K562 (cell line): Measurements from ENCODE around the gene BEST3. TPM values are rescaled to one million over a fixed set of nuclear protein-coding genes. Genes with fewer than 3 reads are reported as not detected.

Experiments used
- ATAC-seq: fragments of 200-7000 bp; cut with Tn5 transposase; 3 replicates; pipeline ENCODE4 v1.9.1; 2020; ENCODE audit warnings: moderate library complexity
- BruUV-seq: library from RNA; stranded (reverse); fragments of 400-500 nt; replicated peaks from 2 replicates; lab custom pipeline; 2021; lab: Mats Ljungman, UMichigan
- CTCF ChIA-PET: fragments of 300-600 bp; formaldehyde crosslinking; extraction: SDS; loops from one replicate; lab custom pipeline; 2021; ENCODE audit warnings: low intra/inter-chr PET ratio; lab: Yijun Ruan, JAX
- POLR2A ChIA-PET: fragments of 300-600, 350-650 bp; sonication (Branson Sonifier 250); formaldehyde crosslinking; extraction: SDS; loops from one replicate; lab custom pipeline; 2021; ENCODE audit warnings: antibody characterized with exemption, inconsistent platforms; lab: Yijun Ruan, JAX
- DNase-seq, 4 experiments: peaks; one replicate each; pipeline versions ENCODE4 v3.0.0 to v3.0.0-alpha.2; 2011 to 2018; ENCODE audit warnings: low spot score in 3 of 4, mixed read lengths in 3 of 4; ENCODE audit errors: extremely low read depth in 1 of 4
- FAIRE-seq: peaks from 2 replicates; lab custom pipeline; 2011; peaks lifted over from hg19 to GRCh38; lab: Jason Lieb, UNC
- H2AFZ ChIP-seq: 2 replicates; pipeline ENCODE4 v1.6.0; 2011; ENCODE audit warnings: low read depth, low read length, control low read depth, inconsistent platforms
- H3K27ac ChIP-seq: fragments of 200-600 bp; 3 replicates; pipeline ENCODE4 v1.8.0; 2011; ENCODE audit warnings: low read depth, mild to moderate bottlenecking, control low read depth, inconsistent platforms, low read length, moderate library complexity, mixed read lengths; ENCODE audit errors: extremely low read depth
- H3K27me3 ChIP-seq, 2 experiments: fragments of 300-600 bp in 1 of 2; 2 replicates in 1 of 2; 3 replicates in 1 of 2; pipeline versions ENCODE4 v1.6.0 to v1.8.0; 2011; ENCODE audit warnings: inconsistent platforms in 2 of 2, low read length in 2 of 2, mild to moderate bottlenecking in 1 of 2, mixed read lengths in 1 of 2, moderate library complexity in 1 of 2; ENCODE audit not compliant: control insufficient read depth in 2 of 2, insufficient read depth in 2 of 2
- H3K36me3 ChIP-seq: fragments of 300-600 bp; 3 replicates; pipeline ENCODE4 v1.8.0; 2011; ENCODE audit warnings: mild to moderate bottlenecking, low read length, inconsistent platforms; ENCODE audit not compliant: control insufficient read depth, insufficient read depth
- H3K4me1 ChIP-seq, 2 experiments: fragments of 200-600 bp in 1 of 2; replicated peaks in 1 of 2; 2 replicates in 1 of 2; 3 replicates in 1 of 2; pipeline versions ENCODE4 v1.5.1 to v1.8.0; 2011; ENCODE audit warnings: inconsistent platforms in 2 of 2, low read length in 2 of 2, mild to moderate bottlenecking in 1 of 2, mixed read lengths in 1 of 2, moderate library complexity in 1 of 2; ENCODE audit not compliant: control insufficient read depth in 2 of 2, insufficient read depth in 2 of 2
- H3K4me2 ChIP-seq: 2 replicates; pipeline ENCODE4 v1.6.1; 2011; ENCODE audit warnings: low read length, control low read depth, inconsistent platforms, mixed read lengths; ENCODE audit not compliant: insufficient read depth
- H3K4me3 ChIP-seq: fragments of 200-600 bp; sonication (generic), shearing (Covaris generic); 2 replicates; pipeline ENCODE4 v1.5.1; 2016; ENCODE audit warnings: control low read depth, inconsistent platforms
- H3K79me2 ChIP-seq: fragments of 200-600 bp; 3 replicates; pipeline ENCODE4 v1.8.0; 2011; ENCODE audit warnings: low read length, inconsistent platforms; ENCODE audit not compliant: control insufficient read depth, insufficient read depth
- H3K9ac ChIP-seq, 2 experiments: 2 replicates each; pipeline versions ENCODE4 v1.6.0 to v1.6.1; 2011; ENCODE audit warnings: low read depth in 2 of 2, low read length in 2 of 2, control low read depth in 1 of 2, inconsistent platforms in 1 of 2, mild to moderate bottlenecking in 1 of 2, mixed read lengths in 1 of 2; ENCODE audit not compliant: insufficient read depth in 1 of 2
- H3K9me1 ChIP-seq: one replicate; pipeline ENCODE4 v1.6.0; 2011; ENCODE audit warnings: inconsistent platforms, mild to moderate bottlenecking, low read length, moderate library complexity; ENCODE audit not compliant: control insufficient read depth, insufficient read depth
- H3K9me3 ChIP-seq: replicated peaks from 2 replicates; pipeline ENCODE4 v1.5.1; 2011; ENCODE audit warnings: low read depth, low read length, inconsistent platforms; ENCODE audit not compliant: control insufficient read depth, insufficient read depth
- H4K20me1 ChIP-seq: replicated peaks from 2 replicates; pipeline ENCODE4 v1.6.1; 2011; ENCODE audit warnings: low read length, inconsistent platforms, mixed read lengths; ENCODE audit not compliant: control insufficient read depth, insufficient read depth
- BRF2 ChIP-seq: IDR thresholded peaks from 3 replicates; pipeline ENCODE4 v1.6.1; 2011; ENCODE audit warnings: borderline replicate concordance, mild to moderate bottlenecking; ENCODE audit not compliant: insufficient read length, insufficient read depth
- EGR1 ChIP-seq: fragments of 450-650 bp; conservative IDR thresholded peaks from 2 replicates; pipeline ENCODE4 v1.6.1; 2017; ENCODE audit warnings: mild to moderate bottlenecking
- HIVEP1 ChIP-seq: fragments of 250-450 bp; sonication (Bioruptor Pico); IDR thresholded peaks from 2 replicates; pipeline ENCODE4 v1.4.0; 2020; ENCODE audit warnings: mild to moderate bottlenecking
- KLF16 ChIP-seq: IDR thresholded peaks from 2 replicates; pipeline ENCODE4 v1.6.1; 2016; ENCODE audit warnings: antibody characterized with exemption
- MEIS2 ChIP-seq: fragments of 450-650 bp; IDR thresholded peaks from 2 replicates; pipeline ENCODE4 v1.6.1; 2014; ENCODE audit warnings: mild to moderate bottlenecking; ENCODE audit not compliant: partially characterized antibody
- MTA3 ChIP-seq: fragments of 450-650 bp; formaldehyde crosslinking; IDR thresholded peaks from 2 replicates; pipeline ENCODE4 v1.6.1; 2017; ENCODE audit warnings: mild to moderate bottlenecking, borderline replicate concordance
- RBBP5 ChIP-seq: fragments of 200-600 bp; sonication (generic); IDR thresholded peaks from 2 replicates; pipeline ENCODE4 v1.6.1; 2012; ENCODE audit warnings: borderline replicate concordance, mild to moderate bottlenecking, low read length, control low read depth, inconsistent platforms; ENCODE audit not compliant: insufficient read depth, poor library complexity, severe bottlenecking
- TBP ChIP-seq: optimal IDR thresholded peaks from 2 replicates; pipeline ENCODE3; 2011; ENCODE audit warnings: low read depth, low read length, improper control_type of control experiment
- USF1 ChIP-seq: sonication (generic); formaldehyde crosslinking; IDR thresholded peaks from 2 replicates; pipeline ENCODE4 v1.9.0; 2022; ENCODE audit warnings: mild to moderate bottlenecking, missing genetic modification reagents
- WGBS: fragments of 100-300 bp; shearing (Covaris generic); methylation state at CpG from one replicate; pipeline ENCODE4 v1.1.6; 2016; ENCODE audit warnings: low coverage, mixed read lengths; ENCODE audit not compliant: insufficient coverage; ENCODE audit errors: missing lambda C conversion rate; 5-methylcytosine and 5-hydroxymethylcytosine counted together
- in situ Hi-C: fragments of 300-500 bp; cut with MboI; formaldehyde crosslinking; loops from 4 replicates; pipeline ENCODE4 v1.15.0; 2018; ENCODE audit warnings: inconsistent platforms, mixed read lengths
- intact Hi-C: fragments of 100-400 bp; cut with micrococcal nuclease; formaldehyde crosslinking; loops from 2 replicates; pipeline ENCODE4 v1.14.2; 2022
- polyA plus RNA-seq, 8 experiments: library from polyadenylated mRNA; depleted of rRNA in 4 of 8; stranded (reverse) in 5 of 8; unstranded in 3 of 8; fragments of >200 nt; fragmentation: Nextera tagmentation in 2 of 8; fragmentation: Illumina TruSeq in 1 of 8; extraction: Ambion mirVana in 2 of 8; extraction: Trizol in 1 of 8; gene quantifications; 2 replicates each; pipeline versions ENCODE4 v1.2.1 to v1.2.3, GENCODE V29; 2011 to 2014; ENCODE audit warnings: inconsistent platforms in 1 of 8, missing spikeins in 1 of 8
- total RNA-seq, 7 experiments: library from RNA; depleted of rRNA in 6 of 7; stranded (reverse); fragments of >200 nt in 6 of 7; fragmentation: Illumina TruSeq in 2 of 7; extraction: Trizol in 2 of 7; gene quantifications; 2 replicates each; pipeline versions ENCODE4 v1.2.1 to v1.2.3, GENCODE V29; 2011 to 2021; ENCODE audit warnings: low replicate concordance in 1 of 7

Gene BEST3
- total and polyA plus RNA-seq, 9 of the 15 experiments (the other 6 are each of a cell fraction or from before 2014, with no cell fraction given): 0.15 TPM; not detected in 8

- intact Hi-C loops (no loop called here), in situ Hi-C loops (no loop called here)
- H3K4me3 ChIP-seq: no peak overlapping the region
- no peak overlapping the region for H3K4me2 ChIP-seq
- H3K4me1 ChIP-seq: no peaks in the 10 kb centered on the region
- no peak for TF ChIP-seq USF1 (CRISPR knock-in tag)
- TF ChIP-seq BRF2: no peak
- no peak for TF ChIP-seq KLF16
- no peak for TF ChIP-seq MTA3
- TF ChIP-seq MEIS2: no peak
- no peak for TF ChIP-seq HIVEP1 (CRISPR knock-in tag)
- TF ChIP-seq EGR1: no peak
- TF ChIP-seq TBP: no peak
- no peak for TF ChIP-seq RBBP5
- no peak overlapping the region for H3K27ac ChIP-seq
- ATAC-seq (no peak), FAIRE-seq (no peak), DNase-seq (no peak)
- peaks cover 0 to 3% of the 10 kb centered on the region in 2 experiments; a peak in 3 of 5 replicates for H3K27me3 ChIP-seq
- 8% methylated on average over 2 of the region's 2 CpGs for WGBS
- no peaks in the 10 kb centered on the region for H3K9me1 ChIP-seq
- no peaks in the 10 kb centered on the region; the same call in 1 of the 2 replicates for H3K9me3 ChIP-seq
- CTCF ChIA-PET: no interaction called here
- POLR2A ChIA-PET: interaction anchor here (1.2 kb wide), 1 partner anchor 41 kb away, joined by 4 read pairs; no protein-coding TSS in a partner anchor
- BruUV-seq: no TSS peak
- no peaks in the 10 kb centered on the region for H3K36me3 ChIP-seq
- H3K79me2 ChIP-seq: no peaks in the 10 kb centered on the region
- no peak overlapping the region for H2AFZ ChIP-seq
- H4K20me1 ChIP-seq: no peaks in the 10 kb centered on the region
- no peak overlapping the region for H3K9ac ChIP-seq
Observed at GRCh38 chr12:69712826-69713225, 13.7 kb upstream of the BEST3 start.
